ENCODE measurements around the gene AKR1C1.
A peak's percentile ranks its signal among the peaks of the same experiment; 100 is the strongest.
"Not testable (repeated sequence)": the region's sequence is repeated elsewhere in the genome, so short reads cannot be mapped to it uniquely, and the experiment has no call there.

Gene AKR1C1

GRCh38 chr10:4962876-4963814, at the start of gene AKR1C1:
TSS of gene AKR1C1 (plus strand) at chr10:4963415. CDS start at chr10:4963445, 30 bp downstream.
- not testable (repeated sequence) for DNase-seq

- DNase-seq: no peak
These were observed 48.9 kb upstream of the AKR1C1 start for GRCh38 chr10:4914213-4914850.

GRCh38 chr10:4916086-4916716, 47.0 kb upstream of the AKR1C1 start:
- no peak for DNase-seq

GRCh38 chr10:4918236-4918635, 45.0 kb upstream of the AKR1C1 start:
- DNase-seq: no peak

GRCh38 chr10:4924482-4924881, 38.7 kb upstream of the AKR1C1 start:
- DNase-seq: not testable (repeated sequence)

- no peak for DNase-seq
These were observed 36.8 kb upstream of the AKR1C1 start for GRCh38 chr10:4926400-4926799.

GRCh38 chr10:4931587-4931986, 31.6 kb upstream of the AKR1C1 start:
- DNase-seq: no peak

GRCh38 chr10:4934391-4934987, 28.7 kb upstream of the AKR1C1 start:
- DNase-seq: no peak

GRCh38 chr10:4937346-4937745, 25.9 kb upstream of the AKR1C1 start:
- DNase-seq: no peak

DNA sequence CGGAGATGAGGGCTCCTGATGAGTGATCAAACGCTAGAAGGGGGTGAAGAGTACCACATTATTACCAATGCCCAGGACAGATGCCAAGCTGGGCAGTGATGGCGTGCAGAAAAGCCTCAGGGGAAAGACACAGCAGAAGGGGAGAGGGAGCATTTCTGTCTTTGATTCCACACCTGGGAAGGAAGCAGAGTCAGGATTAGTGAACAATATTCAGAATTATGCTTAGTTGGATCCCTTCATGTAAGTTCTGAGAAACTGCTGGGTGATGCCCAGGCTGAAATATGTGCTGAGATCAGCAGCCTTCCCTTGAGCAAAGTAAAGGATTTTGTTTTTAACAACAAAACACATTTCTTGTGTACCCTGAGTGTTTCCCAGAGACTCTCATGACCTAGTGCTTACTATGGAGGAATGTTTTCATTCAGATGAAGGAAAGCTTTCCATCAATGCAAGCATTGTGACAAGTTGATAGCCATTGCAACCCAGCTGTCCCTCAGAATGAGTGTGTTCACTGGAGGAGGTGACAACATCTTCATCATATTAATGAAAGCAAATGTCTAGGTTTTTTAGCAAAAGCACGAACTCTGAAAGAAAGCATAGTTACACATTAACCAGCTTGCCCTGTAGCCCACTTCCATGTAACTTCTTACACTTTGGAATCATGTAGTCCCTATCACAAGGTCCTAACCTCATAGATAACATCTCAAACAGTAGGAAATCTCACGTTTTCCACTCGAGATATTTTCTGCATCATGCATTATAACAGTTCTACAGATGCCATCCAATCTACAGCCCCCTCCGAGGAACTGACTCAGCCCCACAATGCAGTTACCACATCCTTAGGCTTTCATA, 23.8 kb upstream of the AKR1C1 start:
- no peak for DNase-seq

DNA sequence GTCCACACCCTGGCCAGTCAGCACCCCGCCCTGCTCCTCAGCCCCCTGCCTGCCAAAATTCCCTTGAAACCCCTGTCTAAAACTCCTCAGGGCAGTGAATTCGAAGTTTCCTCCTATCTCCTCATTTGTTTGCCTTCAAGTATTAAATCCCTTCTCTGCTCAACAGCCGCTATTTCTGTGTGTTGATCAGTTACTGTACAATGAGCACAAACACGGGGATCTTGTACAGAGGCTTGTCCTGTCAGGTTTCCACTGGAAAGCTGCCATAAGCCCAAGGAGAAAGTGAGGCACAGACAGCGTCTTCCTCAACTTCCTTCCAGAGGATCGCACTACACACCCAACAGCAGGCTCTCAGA, 23.2 kb upstream of the AKR1C1 start:
- DNase-seq: not testable (repeated sequence)

DNA sequence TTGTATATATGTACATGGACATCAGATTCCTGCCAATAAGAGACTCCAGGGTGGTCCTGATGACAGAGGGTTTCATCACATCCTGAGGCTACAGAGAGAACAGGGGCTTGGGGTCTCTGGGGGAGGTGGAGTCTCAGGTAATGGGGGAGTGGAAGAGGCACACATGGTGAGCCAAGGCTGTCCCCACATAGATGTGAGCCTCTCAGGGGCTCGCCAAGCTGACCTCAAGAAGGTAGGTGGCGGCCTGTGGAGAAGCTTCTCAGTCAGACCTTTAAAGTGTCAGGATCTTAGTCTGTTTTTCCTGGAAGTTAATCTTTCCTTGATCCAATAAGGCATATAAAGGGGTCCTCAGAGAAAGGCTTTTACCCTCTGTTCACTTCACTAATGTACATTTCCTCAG, 22.3 kb upstream of the AKR1C1 start:
- not testable (repeated sequence) for DNase-seq

DNA sequence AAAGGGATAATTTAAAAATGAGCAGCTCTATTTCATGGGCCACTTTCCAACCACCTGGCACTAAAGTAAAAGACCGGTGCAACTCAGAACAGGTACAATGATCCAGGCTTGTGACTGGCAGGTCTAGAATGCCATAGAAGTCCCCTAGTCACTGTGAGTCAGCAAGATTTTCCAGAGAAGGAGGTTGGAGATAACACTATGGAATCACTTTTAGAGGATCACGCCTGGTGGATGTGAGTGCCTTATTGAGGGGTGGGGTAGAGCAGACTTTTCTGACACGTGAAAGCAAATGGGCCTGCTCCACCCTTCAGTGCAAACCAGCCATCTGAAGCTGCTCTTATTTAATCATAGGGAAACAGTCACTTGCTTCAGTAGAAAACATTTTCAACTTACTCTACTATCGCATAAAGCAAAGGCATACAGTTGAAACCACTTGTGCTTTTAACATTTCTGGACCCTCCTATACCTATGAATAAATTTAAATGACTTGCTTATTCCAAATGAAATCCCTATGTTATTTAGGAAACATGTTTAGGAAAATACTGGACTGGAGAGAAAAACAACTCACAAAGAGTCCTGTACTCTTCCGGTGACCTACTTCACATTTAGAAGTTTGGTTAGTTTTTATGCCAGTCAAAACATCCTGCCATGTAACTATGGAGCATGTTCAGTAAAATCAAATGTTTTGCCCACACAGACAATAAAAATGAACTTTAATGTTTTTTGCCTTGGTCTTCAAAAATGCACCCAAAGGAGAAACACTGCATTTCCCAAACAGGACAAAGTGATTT, 21.5 kb upstream of the AKR1C1 start:
- DNase-seq: no peak

GRCh38 chr10:4942931-4943330, 20.3 kb upstream of the AKR1C1 start:
- DNase-seq: peak; percentile 15

DNA sequence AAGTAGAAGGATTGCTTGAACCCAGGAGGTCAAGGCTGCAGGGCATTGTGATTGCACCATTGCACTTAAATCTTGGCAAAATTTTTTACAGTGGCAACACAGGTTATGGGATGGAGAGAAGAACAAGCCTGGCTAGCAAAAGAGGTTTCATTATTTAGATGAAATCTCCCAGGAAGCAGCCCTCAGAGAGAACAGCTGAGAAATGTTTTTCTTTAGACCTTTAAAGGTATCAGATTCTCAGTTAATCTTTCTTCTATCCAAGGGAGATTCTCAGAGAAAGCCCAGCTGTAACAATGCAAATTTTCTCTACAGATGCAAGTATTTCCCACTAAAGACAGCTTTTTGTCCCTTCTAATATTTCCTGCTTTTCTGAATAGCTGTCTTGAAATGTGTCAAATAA, 19.8 kb upstream of the AKR1C1 start:
- not testable (repeated sequence) for DNase-seq

DNA sequence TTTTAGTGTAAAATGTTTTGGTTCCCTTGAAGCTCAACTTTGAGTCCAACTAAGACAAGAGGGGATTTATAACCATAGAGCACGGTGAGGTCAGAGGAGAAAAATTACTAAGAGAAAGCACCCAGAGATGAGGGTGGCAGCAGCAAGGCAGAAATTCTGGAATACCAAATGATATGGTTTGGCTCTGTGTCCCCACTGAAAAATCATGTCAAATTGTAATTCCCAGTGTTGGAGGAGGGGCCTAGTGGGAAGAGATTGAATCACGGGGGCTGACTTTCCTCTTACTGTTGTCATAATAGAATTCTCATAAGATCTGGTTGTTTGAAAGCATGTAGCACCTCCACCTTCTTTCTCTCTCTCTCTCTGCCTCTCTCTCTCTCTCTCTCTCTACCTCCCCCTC, 19.4 kb upstream of the AKR1C1 start:
- no peak for DNase-seq

GRCh38 chr10:4944841-4945240, 18.4 kb upstream of the AKR1C1 start:
- DNase-seq: no peak

GRCh38 chr10:4945766-4946717, 17.2 kb upstream of the AKR1C1 start:
- DNase-seq: no peak

- no peak for DNase-seq
These were observed 16.1 kb upstream of the AKR1C1 start for GRCh38 chr10:4947039-4947634.

Measured in kidney glomerular epithelial cell (primary cell).